ENCODE data around the gene PDK2. TPM values are rescaled to one million over a fixed set of nuclear protein-coding genes. Genes with fewer than 3 reads are reported as not detected.

PDK2 gene
- total RNA-seq, 4 donors from 2014 or later: 111 to 335 (median 124) TPM

DNA sequence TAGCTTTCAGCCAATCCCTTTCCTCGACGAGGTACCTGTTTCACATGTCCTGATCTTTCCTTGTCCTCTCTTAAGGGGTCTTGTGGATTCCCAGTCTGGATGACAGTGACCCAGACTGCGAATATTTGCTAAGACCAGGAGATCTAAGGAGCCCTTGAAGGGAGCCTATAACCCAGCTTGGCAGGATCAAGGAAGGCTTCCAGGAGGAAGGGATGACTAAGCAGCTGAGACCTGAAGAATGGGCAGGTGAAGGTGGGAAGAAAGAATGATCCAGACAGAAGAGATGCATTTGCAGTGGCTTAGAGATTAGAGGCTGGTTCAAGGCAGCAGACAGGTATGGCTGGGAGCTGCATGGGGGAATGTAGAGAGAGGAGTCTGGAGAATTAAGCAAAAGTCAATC is 1.9 kb upstream of the PDK2 start:
- no peak overlapping the region for H3K4me3 ChIP-seq
- in situ Hi-C loops (cut with MboI; ENCODE audit: low sequenced_read_pairs in 4 of 4): loop anchor here in 2 of 4 donors (5.0 kb wide), 2 partner anchors 66 to 79 kb away; no protein-coding TSS in a partner anchor
- TF ChIP-seq, protein P1, sequence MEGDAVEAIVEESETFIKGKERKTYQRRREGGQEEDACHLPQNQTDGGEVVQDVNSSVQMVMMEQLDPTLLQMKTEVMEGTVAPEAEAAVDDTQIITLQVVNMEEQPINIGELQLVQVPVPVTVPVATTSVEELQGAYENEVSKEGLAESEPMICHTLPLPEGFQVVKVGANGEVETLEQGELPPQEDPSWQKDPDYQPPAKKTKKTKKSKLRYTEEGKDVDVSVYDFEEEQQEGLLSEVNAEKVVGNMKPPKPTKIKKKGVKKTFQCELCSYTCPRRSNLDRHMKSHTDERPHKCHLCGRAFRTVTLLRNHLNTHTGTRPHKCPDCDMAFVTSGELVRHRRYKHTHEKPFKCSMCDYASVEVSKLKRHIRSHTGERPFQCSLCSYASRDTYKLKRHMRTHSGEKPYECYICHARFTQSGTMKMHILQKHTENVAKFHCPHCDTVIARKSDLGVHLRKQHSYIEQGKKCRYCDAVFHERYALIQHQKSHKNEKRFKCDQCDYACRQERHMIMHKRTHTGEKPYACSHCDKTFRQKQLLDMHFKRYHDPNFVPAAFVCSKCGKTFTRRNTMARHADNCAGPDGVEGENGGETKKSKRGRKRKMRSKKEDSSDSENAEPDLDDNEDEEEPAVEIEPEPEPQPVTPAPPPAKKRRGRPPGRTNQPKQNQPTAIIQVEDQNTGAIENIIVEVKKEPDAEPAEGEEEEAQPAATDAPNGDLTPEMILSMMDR (IDR thresholded peaks at IDR 0.05 in 4 of 5, conservative IDR thresholded peaks at IDR 0.05 in 1 of 5): no peak
- no peak for TF ChIP-seq POLR2A (IDR thresholded peaks at IDR 0.05)

DNA sequence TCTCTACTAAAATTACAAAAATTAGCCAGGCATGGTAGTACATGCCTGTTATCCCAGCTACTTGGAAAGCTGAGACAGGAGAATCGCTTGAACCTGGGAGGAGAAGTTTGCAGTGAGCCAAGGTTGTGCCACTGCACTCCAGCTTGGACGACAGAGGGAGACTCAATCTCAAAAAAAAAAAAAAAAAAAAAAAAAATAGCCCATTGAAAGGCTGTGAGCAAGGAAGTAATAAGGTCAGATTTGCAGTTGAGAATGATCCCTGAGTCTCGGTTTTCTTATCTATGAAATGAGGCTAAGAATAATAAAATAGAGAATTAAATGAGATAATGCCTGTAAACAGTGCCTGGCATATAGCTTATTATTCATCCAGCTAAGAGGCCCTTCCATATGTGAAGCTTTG is 1.3 kb upstream of the PDK2 start:
- Histone ChIP-seq H3K4me1 (peaks cover 31 to 35% of the 10 kb centered on the region in 2 donors), H3K9me3 (no peaks in the 10 kb centered on the region), H3K27me3 (no peaks in the 10 kb centered on the region), H3K27ac (peak overlapping the region; percentile 96 to 99 (median 98)), H3K36me3 (peaks cover 0 to 11% of the 10 kb centered on the region in 2 donors), H3K4me3 (no peak overlapping the region)
- TF ChIP-seq, protein P1 (IDR thresholded peaks at IDR 0.05 in 4 of 5, conservative IDR thresholded peaks at IDR 0.05 in 1 of 5): no peak
- no peak for TF ChIP-seq POLR2A (IDR thresholded peaks at IDR 0.05)
- DNase-seq (no peak), ATAC-seq (no peak)
- intact Hi-C loops (cut with DNase I; ENCODE audit: low total_unique reads): loop anchor here (1.0 to 10.0 kb wide), 6 partner anchors 39 to 331 kb away; partner anchors contain the start of gene ACSF2
- in situ Hi-C loops (cut with MboI; ENCODE audit: low sequenced_read_pairs in 4 of 4): loop anchor here in 2 of 4 donors (5.0 kb wide), 2 partner anchors 67 to 78 kb away; no protein-coding TSS in a partner anchor

More for the DNA sequence above, 1.9 kb upstream of the PDK2 start:
- no peaks in the 10 kb centered on the region for H3K27me3 ChIP-seq
- DNase-seq (no peak), ATAC-seq (no peak)
- H3K27ac ChIP-seq: no peak overlapping the region
- H3K9me3 ChIP-seq: no peaks in the 10 kb centered on the region
- peaks cover 0 to 11% of the 10 kb centered on the region in 2 donors for H3K36me3 ChIP-seq
- intact Hi-C loops (cut with DNase I; ENCODE audit: low total_unique reads): loop anchor here (10.0 kb wide), 2 partner anchors 202 to 332 kb away; partner anchors contain the start of gene ACSF2
- H3K4me1 ChIP-seq: peaks cover 26 to 30% of the 10 kb centered on the region in 2 donors

DNA sequence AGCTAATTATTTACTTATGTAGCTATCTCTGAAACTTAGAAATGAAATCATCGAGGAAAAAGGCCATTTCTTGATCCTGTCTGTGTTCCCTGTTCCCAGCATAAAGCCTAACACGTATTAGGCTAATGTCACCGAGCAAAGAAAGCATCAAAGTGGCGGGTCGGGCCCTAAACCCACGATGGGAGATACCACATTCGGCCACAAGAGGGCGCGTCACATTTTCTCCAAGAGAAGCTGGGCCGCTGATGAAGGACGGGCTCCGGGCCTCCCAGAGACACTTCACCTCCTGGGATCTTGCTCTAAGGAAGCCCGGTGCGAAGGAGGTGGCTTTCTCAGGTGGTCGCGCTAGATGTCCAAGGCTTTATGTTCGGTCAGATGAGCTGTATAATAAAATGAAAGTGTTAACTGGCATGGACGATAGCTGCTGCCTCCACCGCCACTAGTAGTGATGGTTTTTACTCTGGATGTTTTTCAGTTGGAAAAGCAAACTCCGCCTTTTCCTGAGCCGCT is 853 bp upstream of the PDK2 start:
- intact Hi-C loops (cut with DNase I; ENCODE audit: low total_unique reads) (loop anchor here (1.0 to 10.0 kb wide), 6 partner anchors 39 to 331 kb away; partner anchors contain the start of gene ACSF2), in situ Hi-C loops (cut with MboI; ENCODE audit: low sequenced_read_pairs in 4 of 4) (loop anchor here in 2 of 4 donors (5.0 kb wide), 2 partner anchors 67 to 78 kb away; no protein-coding TSS in a partner anchor)
- DNase-seq (peak; percentile 80 to 82), ATAC-seq (peak; percentile 46 to 47)
- Histone ChIP-seq H3K4me1 (peaks cover 36 to 40% of the 10 kb centered on the region in 2 donors), H3K27me3 (no peaks in the 10 kb centered on the region), H3K27ac (peak overlapping the region; percentile 96 to 99 (median 98)), H3K4me3 (peak overlapping the region; percentile 86 to 97 (median 90)), H3K9me3 (no peaks in the 10 kb centered on the region), H3K36me3 (peaks cover 0 to 9% of the 10 kb centered on the region in 2 donors)
- TF ChIP-seq POLR2A (IDR thresholded peaks at IDR 0.05): peak in 1 of 2 donors; percentile 9
- TF ChIP-seq, protein P1 (IDR thresholded peaks at IDR 0.05 in 4 of 5, conservative IDR thresholded peaks at IDR 0.05 in 1 of 5): peak; percentile 89 to 97 (median 93)

DNA sequence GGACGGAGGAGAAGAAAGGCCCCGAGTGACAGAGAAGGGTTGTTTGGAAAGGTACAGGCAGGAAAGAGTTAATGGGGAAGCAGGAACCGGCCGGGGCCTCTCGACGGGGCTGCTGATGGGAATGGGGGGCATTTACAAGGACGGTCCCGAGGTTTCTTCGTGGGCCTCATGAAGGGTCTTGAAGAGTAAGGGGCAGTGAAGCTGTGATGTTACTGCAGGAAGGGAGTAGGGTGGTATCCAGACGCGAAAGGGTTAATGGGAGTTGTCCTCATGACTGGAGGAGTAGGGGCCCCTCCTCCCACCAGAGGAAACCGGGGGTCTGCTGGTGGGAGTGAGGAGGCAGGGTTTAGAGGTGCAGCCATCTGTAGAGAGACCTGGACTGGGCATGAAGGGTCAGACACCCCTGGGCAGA is 481 bp downstream of the PDK2 start:
- TF ChIP-seq POLR2A (IDR thresholded peaks at IDR 0.05): no peak
- TF ChIP-seq, protein P1 (IDR thresholded peaks at IDR 0.05 in 4 of 5, conservative IDR thresholded peaks at IDR 0.05 in 1 of 5): no peak
- intact Hi-C loops (cut with DNase I; ENCODE audit: low total_unique reads): loop anchor here (1.0 to 10.0 kb wide), 6 partner anchors 34 to 329 kb away; partner anchors contain the start of gene ACSF2
- in situ Hi-C loops (cut with MboI; ENCODE audit: low sequenced_read_pairs in 4 of 4): no loop called here

More for the DNA sequence above, 481 bp downstream of the PDK2 start:
- peak in 1 of 2 donors; percentile 45 for DNase-seq
- ATAC-seq: peak; percentile 4 to 8
- Histone ChIP-seq H3K4me3 (peak overlapping the region; percentile 86 to 97 (median 90)), H3K27ac (peak overlapping the region; percentile 96 to 99 (median 98)), H3K4me1 (peaks cover 49 to 54% of the 10 kb centered on the region in 2 donors), H3K36me3 (no peaks in the 10 kb centered on the region), H3K9me3 (no peaks in the 10 kb centered on the region), H3K27me3 (no peaks in the 10 kb centered on the region)
